Keratinocyte (primary cell): ENCODE data around the gene TPBGL. TPM values are rescaled to one million over a fixed set of nuclear protein-coding genes. Genes with fewer than 3 reads are reported as not detected.

ENCODE experiments used
- DNase-seq: peaks from one replicate; pipeline ENCODE4 v3.0.0-alpha.2; 2011; ENCODE audit warnings: low read depth, missing footprints, low spot score
- FAIRE-seq: peaks from 2 replicates; lab custom pipeline; 2011; peaks lifted over from hg19 to GRCh38; lab: Jason Lieb, UNC
- H2AFZ ChIP-seq: 2 replicates; pipeline ENCODE4 v1.6.0; 2012; ENCODE audit warnings: low read length, control low read depth, inconsistent platforms; ENCODE audit not compliant: control insufficient read depth
- H3K27ac ChIP-seq: 2 replicates; pipeline ENCODE4 v1.5.1; 2011; ENCODE audit warnings: low read length; ENCODE audit not compliant: control insufficient read depth, insufficient read depth
- H3K27me3 ChIP-seq: 3 replicates; pipeline ENCODE4 v1.6.0; 2011; ENCODE audit warnings: low read length; ENCODE audit not compliant: control insufficient read depth, insufficient read depth; ENCODE audit errors: extremely low read depth
- H3K36me3 ChIP-seq, 2 experiments: 2 replicates in 1 of 2; 3 replicates in 1 of 2; pipeline ENCODE4 v1.5.1; 2011; ENCODE audit warnings: low read length in 2 of 2, mild to moderate bottlenecking in 1 of 2; ENCODE audit not compliant: control insufficient read depth in 2 of 2, insufficient read depth in 2 of 2; ENCODE audit errors: extremely low read depth in 1 of 2
- H3K4me1 ChIP-seq: 3 replicates; pipeline ENCODE4 v1.5.1; 2011; ENCODE audit warnings: low read length; ENCODE audit not compliant: control insufficient read depth, insufficient read depth; ENCODE audit errors: extremely low read depth
- H3K4me2 ChIP-seq: 3 replicates; pipeline ENCODE4 v1.6.0; 2011; ENCODE audit warnings: low read depth, low read length; ENCODE audit not compliant: control insufficient read depth, insufficient read depth; ENCODE audit errors: extremely low read depth
- H3K4me3 ChIP-seq, 3 experiments: fragments of 200-600 bp in 1 of 3; sonication (generic) in 1 of 3; 2 replicates in 2 of 3; 3 replicates in 1 of 3; pipeline ENCODE4 v1.5.1; 2011 to 2016; ENCODE audit warnings: low read length in 3 of 3, mild to moderate bottlenecking in 3 of 3, control low read depth in 2 of 3, inconsistent platforms in 1 of 3, low read depth in 1 of 3, mixed read lengths in 1 of 3, mixed run types in 1 of 3, moderate library complexity in 1 of 3; ENCODE audit not compliant: control insufficient read depth in 2 of 3, insufficient read depth in 2 of 3; ENCODE audit errors: extremely low read depth in 1 of 3
- H3K79me2 ChIP-seq: 2 replicates; pipeline ENCODE4 v1.6.0; 2012; ENCODE audit warnings: low read length; ENCODE audit not compliant: control insufficient read depth, insufficient read depth
- H3K9ac ChIP-seq: 3 replicates; pipeline ENCODE4 v1.6.0; 2011; ENCODE audit warnings: low read length; ENCODE audit not compliant: control insufficient read depth, insufficient read depth; ENCODE audit errors: extremely low read depth
- H3K9me1 ChIP-seq: 3 replicates; pipeline ENCODE4 v1.6.0; 2011; ENCODE audit warnings: low read length; ENCODE audit not compliant: control insufficient read depth, insufficient read depth; ENCODE audit errors: extremely low read depth
- H3K9me3 ChIP-seq: 2 replicates; pipeline ENCODE4 v1.5.1; 2012; ENCODE audit warnings: low read depth, low read length; ENCODE audit not compliant: control insufficient read depth
- H4K20me1 ChIP-seq: 3 replicates; pipeline ENCODE4 v1.6.0; 2011; ENCODE audit warnings: low read length; ENCODE audit not compliant: control insufficient read depth, insufficient read depth; ENCODE audit errors: extremely low read depth
- CTCF ChIP-seq, 3 experiments: IDR thresholded peaks in 1 of 3; conservative IDR thresholded peaks in 1 of 3; optimal IDR thresholded peaks in 1 of 3; 2 replicates in 2 of 3; 3 replicates in 1 of 3; pipeline versions ENCODE3 to v1.5.1; 2011; ENCODE audit warnings: low read length in 3 of 3, mild to moderate bottlenecking in 3 of 3, moderate library complexity in 2 of 3, control low read depth in 1 of 3, inconsistent platforms in 1 of 3; ENCODE audit not compliant: insufficient read depth in 2 of 3; ENCODE audit errors: extremely low read depth in 1 of 3
- EZH2 ChIP-seq: IDR thresholded peaks from one replicate; pipeline ENCODE4 v1.6.1; 2012; ENCODE audit warnings: inconsistent platforms, mild to moderate bottlenecking, low read length, moderate library complexity
- dilution Hi-C: fragments of 300-500 bp; cut with MboI; formaldehyde crosslinking; loops from one replicate; pipeline ENCODE4 v1.7.0; 2020; ENCODE audit warnings: low sequenced_read_pairs; ENCODE audit not compliant: extremely low pct_ligation_motif_present
- polyA plus RNA-seq, 5 experiments: library from polyadenylated mRNA; depleted of rRNA in 3 of 5; stranded (reverse) in 3 of 5; stranded (forward) in 1 of 5; unstranded in 1 of 5; fragments of >200 nt; gene quantifications; 1 replicate in 1 of 5; 2 replicates in 3 of 5; 3 replicates in 1 of 5; pipeline versions ENCODE4 v1.2.1 to v1.2.3, GENCODE V29; 2011 to 2012; ENCODE audit warnings: missing spikeins in 2 of 5, low read depth in 1 of 5, low replicate concordance in 1 of 5

TPBGL gene
- polyA plus RNA-seq, 1 donor (not counting 4 experiments of a cell fraction or from before 2014, with no cell fraction given) = not detected

DNA sequence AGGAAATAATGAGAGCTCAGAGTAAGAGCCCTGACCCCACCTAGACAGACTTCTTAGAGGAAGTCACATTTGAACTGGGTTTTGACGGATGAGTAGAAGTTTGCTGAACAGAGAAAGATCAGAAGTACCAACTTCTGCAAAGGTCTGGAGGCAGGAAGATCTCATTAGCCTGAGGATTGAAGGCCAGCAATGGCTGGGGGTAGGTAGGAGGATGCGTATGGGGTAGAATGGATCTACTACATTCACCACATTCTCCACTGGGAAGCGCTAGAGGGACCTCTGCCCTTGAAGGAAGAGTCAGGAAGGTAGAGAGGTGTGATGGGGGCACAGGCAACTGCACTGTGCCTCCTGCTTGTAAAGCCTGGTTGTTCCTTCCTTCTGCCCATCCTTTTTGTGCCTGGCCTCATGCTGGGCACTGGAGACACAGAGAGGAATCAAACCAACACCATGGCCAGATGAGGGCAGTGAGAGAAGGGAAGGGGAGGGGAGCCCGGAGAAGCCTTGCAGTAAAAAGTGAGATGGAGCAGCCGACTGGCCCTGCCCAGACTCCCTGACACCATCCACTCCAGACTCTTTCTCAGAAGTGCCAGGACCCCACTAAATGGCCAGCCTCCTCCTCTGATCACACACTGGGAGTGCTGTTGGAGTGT, 4.9 kb downstream of the TPBGL start:
- no peaks in the 10 kb centered on the region for H4K20me1 ChIP-seq
- no peaks in the 10 kb centered on the region for H3K9me1 ChIP-seq
- no peak overlapping the region for H2AFZ ChIP-seq
- no peak overlapping the region for H3K27ac ChIP-seq
- peaks cover 35% of the 10 kb centered on the region for H3K27me3 ChIP-seq
- H3K4me2 ChIP-seq = no peak overlapping the region
- TF ChIP-seq CTCF (optimal IDR thresholded peaks at IDR 0.05 in 1 of 3, IDR thresholded peaks at IDR 0.05 in 1 of 3, conservative IDR thresholded peaks at IDR 0.05 in 1 of 3; ENCODE audit: extremely low read depth in 1 of 3, insufficient read depth in 2 of 3, low read length in 3 of 3) (no peak), EZH2 (no peak)
- no peaks in the 10 kb centered on the region for H3K79me2 ChIP-seq
- FAIRE-seq (no peak), DNase-seq (no peak)
- H3K4me1 ChIP-seq = no peaks in the 10 kb centered on the region
- H3K4me3 ChIP-seq = no peak overlapping the region
- no peaks in the 10 kb centered on the region for H3K9me3 ChIP-seq
- dilution Hi-C loops = no loop called here
- H3K36me3 ChIP-seq = no peaks in the 10 kb centered on the region
- H3K9ac ChIP-seq = no peak overlapping the region

- FAIRE-seq (no peak), DNase-seq (no peak)
- H3K4me3 ChIP-seq = no peak overlapping the region
- H3K79me2 ChIP-seq = no peaks in the 10 kb centered on the region
- no peak for TF ChIP-seq EZH2
- TF ChIP-seq CTCF (optimal IDR thresholded peaks at IDR 0.05 in 1 of 3, IDR thresholded peaks at IDR 0.05 in 1 of 3, conservative IDR thresholded peaks at IDR 0.05 in 1 of 3; ENCODE audit: extremely low read depth in 1 of 3, insufficient read depth in 2 of 3, low read length in 3 of 3) = no peak
- H3K9me1 ChIP-seq = no peaks in the 10 kb centered on the region
- dilution Hi-C loops = no loop called here
- peaks cover 29% of the 10 kb centered on the region for H3K27me3 ChIP-seq
- H3K9me3 ChIP-seq = no peaks in the 10 kb centered on the region
- no peak overlapping the region for H3K9ac ChIP-seq
- H3K36me3 ChIP-seq = no peaks in the 10 kb centered on the region
- no peaks in the 10 kb centered on the region for H3K4me1 ChIP-seq
- no peak overlapping the region for H3K27ac ChIP-seq
- no peak overlapping the region for H3K4me2 ChIP-seq
- H2AFZ ChIP-seq = no peak overlapping the region
- no peaks in the 10 kb centered on the region for H4K20me1 ChIP-seq
These were observed 5.6 kb downstream of the TPBGL start for GRCh38 chr11:75246006-75246670.
